WTC11 (cell line): ENCODE measurements around the gene GDPGP1. TPM values are rescaled to one million over a fixed set of nuclear protein-coding genes. Genes with fewer than 3 reads are reported as not detected.

Source experiments
- ATAC-seq: fragments of 200-7000 bp; cut with Tn5 transposase; 2 replicates; pipeline ENCODE4 v1.10.0; 2021; ENCODE audit warnings: mild to moderate bottlenecking, moderate library complexity
- CTCF ChIA-PET: fragments of 300-600 bp; sonication (Branson Sonifier 250); formaldehyde crosslinking; loops from one replicate; lab custom pipeline; 2021; ENCODE audit warnings: antibody characterized with exemption; lab: Charles Lee
- POLR2A ChIA-PET: fragments of 350-600 bp; sonication (Branson Sonifier 250); formaldehyde crosslinking; loops from one replicate; lab custom pipeline; 2021; ENCODE audit warnings: antibody characterized with exemption; lab: Charles Lee
- DNase-seq: peaks from one replicate; pipeline ENCODE4 v3.0.0; 2021; ENCODE audit warnings: low spot score
- H3K27ac Mint-ChIP-seq: 2 replicates; pipeline ENCODE4 v1.8.0; 2021; ENCODE audit warnings: mixed read lengths
- H3K27me3 Mint-ChIP-seq: 2 replicates; pipeline ENCODE4 v1.8.0; 2021; ENCODE audit warnings: low read depth, mild to moderate bottlenecking, moderate library complexity, mixed read lengths
- H3K36me3 Mint-ChIP-seq: 2 replicates; pipeline ENCODE4 v1.8.0; 2021; ENCODE audit warnings: mixed read lengths
- H3K4me1 Mint-ChIP-seq: 2 replicates; pipeline ENCODE4 v1.8.0; 2022; ENCODE audit warnings: mixed read lengths
- H3K4me3 Mint-ChIP-seq: 2 replicates; pipeline ENCODE4 v1.8.0; 2021; ENCODE audit warnings: mild to moderate bottlenecking, moderate library complexity, mixed read lengths
- H3K9me3 Mint-ChIP-seq: 2 replicates; pipeline ENCODE4 v1.8.0; 2021; ENCODE audit warnings: mixed read lengths
- AR ChIP-seq: fragments of 250-450 bp; sonication (Bioruptor Pico); IDR thresholded peaks from 2 replicates; pipeline ENCODE4 v1.9.0; 2021; ENCODE audit warnings: mild to moderate bottlenecking
- ARID4B ChIP-seq: sonication (generic); formaldehyde crosslinking; IDR thresholded peaks from 2 replicates; pipeline ENCODE4 v1.8.0; 2023; ENCODE audit warnings: missing genetic modification reagents, mild to moderate bottlenecking, borderline replicate concordance
- ATF1 ChIP-seq: sonication (generic); formaldehyde crosslinking; IDR thresholded peaks from 2 replicates; pipeline ENCODE4 v1.8.1; 2023; ENCODE audit warnings: mild to moderate bottlenecking, moderate library complexity, missing genetic modification reagents
- EMX1 ChIP-seq: fragments of 250-450 bp; sonication (Bioruptor Pico); IDR thresholded peaks from 2 replicates; pipeline ENCODE4 v1.8.0; 2021; ENCODE audit warnings: mild to moderate bottlenecking
- ESRRA ChIP-seq: sonication (generic); formaldehyde crosslinking; IDR thresholded peaks from 2 replicates; pipeline ENCODE4 v1.8.1; 2022; ENCODE audit warnings: mild to moderate bottlenecking, missing genetic modification reagents, borderline replicate concordance
- GABPB1 ChIP-seq: sonication (generic); formaldehyde crosslinking; IDR thresholded peaks from 2 replicates; pipeline ENCODE4 v1.8.1; 2023; ENCODE audit warnings: mild to moderate bottlenecking, missing genetic modification reagents
- GRHL2 ChIP-seq: fragments of 250-450 bp; sonication (Bioruptor Pico); IDR thresholded peaks from 2 replicates; pipeline ENCODE4 v1.8.0; 2022; ENCODE audit warnings: mild to moderate bottlenecking, moderate library complexity; ENCODE audit not compliant: insufficient replicate concordance, severe bottlenecking
- HMGA2 ChIP-seq: fragments of 250-450 bp; sonication (Bioruptor Pico); IDR thresholded peaks from 2 replicates; pipeline ENCODE4 v1.4.0; 2021; ENCODE audit warnings: mild to moderate bottlenecking, moderate library complexity
- KAT7 ChIP-seq: sonication (generic); formaldehyde crosslinking; IDR thresholded peaks from 2 replicates; pipeline ENCODE4 v1.8.1; 2023; ENCODE audit warnings: missing genetic modification reagents, mild to moderate bottlenecking, borderline replicate concordance
- MYBL2 ChIP-seq: sonication (generic); formaldehyde crosslinking; IDR thresholded peaks from 2 replicates; pipeline ENCODE4 v1.8.1; 2023; ENCODE audit warnings: mild to moderate bottlenecking, moderate library complexity, missing genetic modification reagents
- NFE2L1 ChIP-seq: sonication (generic); formaldehyde crosslinking; IDR thresholded peaks from 2 replicates; pipeline ENCODE4 v1.8.1; 2023; ENCODE audit warnings: missing genetic modification reagents
- OVOL2 ChIP-seq: fragments of 250-450 bp; sonication (Bioruptor Pico); IDR thresholded peaks from 2 replicates; pipeline ENCODE4 v1.9.0; 2021; ENCODE audit warnings: mild to moderate bottlenecking, borderline replicate concordance
- RELA ChIP-seq: sonication (generic); formaldehyde crosslinking; IDR thresholded peaks from 2 replicates; pipeline ENCODE4 v1.8.1; 2022; ENCODE audit warnings: missing genetic modification reagents, mild to moderate bottlenecking, borderline replicate concordance
- STAT6 ChIP-seq: sonication (generic); formaldehyde crosslinking; conservative IDR thresholded peaks from 2 replicates; pipeline ENCODE4 v1.8.1; 2023; ENCODE audit warnings: mild to moderate bottlenecking, low read depth, missing genetic modification reagents, moderate library complexity
- TCF7 ChIP-seq: sonication (generic); formaldehyde crosslinking; IDR thresholded peaks from 2 replicates; pipeline ENCODE4 v1.8.0; 2022; ENCODE audit warnings: mild to moderate bottlenecking, low read depth, missing genetic modification reagents, moderate library complexity
- TEAD1 ChIP-seq: sonication (generic); formaldehyde crosslinking; IDR thresholded peaks from 2 replicates; pipeline ENCODE4 v1.8.0; 2022; ENCODE audit warnings: mild to moderate bottlenecking, missing genetic modification reagents
- TP53 ChIP-seq: sonication (generic); formaldehyde crosslinking; IDR thresholded peaks from 2 replicates; pipeline ENCODE4 v1.8.1; 2023; ENCODE audit warnings: mild to moderate bottlenecking, missing genetic modification reagents
- USF2 ChIP-seq: sonication (generic); formaldehyde crosslinking; IDR thresholded peaks from 2 replicates; pipeline ENCODE4 v1.8.1; 2023; ENCODE audit warnings: mild to moderate bottlenecking, missing genetic modification reagents, moderate library complexity
- ZBTB21 ChIP-seq: sonication (generic); formaldehyde crosslinking; IDR thresholded peaks from 2 replicates; pipeline ENCODE4 v1.8.1; 2023; ENCODE audit warnings: mild to moderate bottlenecking, missing genetic modification reagents, borderline replicate concordance
- ZBTB43 ChIP-seq: sonication (generic); formaldehyde crosslinking; IDR thresholded peaks from 2 replicates; pipeline ENCODE4 v1.8.1; 2023; ENCODE audit warnings: mild to moderate bottlenecking, missing genetic modification reagents
- ZNF121 ChIP-seq: sonication (generic); formaldehyde crosslinking; IDR thresholded peaks from 2 replicates; pipeline ENCODE4 v1.8.0; 2023; ENCODE audit warnings: missing genetic modification reagents
- ZNF423 ChIP-seq: fragments of 250-450 bp; sonication (Bioruptor Pico); IDR thresholded peaks from 2 replicates; pipeline ENCODE4 v2.1.2; 2022; ENCODE audit warnings: mild to moderate bottlenecking, moderate library complexity
- ZNF512 ChIP-seq: sonication (generic); formaldehyde crosslinking; IDR thresholded peaks from 2 replicates; pipeline ENCODE4 v1.8.1; 2022; ENCODE audit warnings: missing genetic modification reagents, borderline replicate concordance
- total RNA-seq: library from RNA; stranded (reverse); gene quantifications from 3 replicates; pipeline ENCODE4 v1.2.3, GENCODE V29; 2021

The GDPGP1 gene
- total RNA-seq, 1 experiment from 2014 or later: 2.6 TPM

- TF ChIP-seq KAT7 (CRISPR knock-in tag) (no peak), HMGA2 (no peak), USF2 (0 out of 2 replicates have a peak, but pooled peaks have one; percentile 14), GRHL2 (CRISPR knock-in tag) (no peak), RELA (CRISPR knock-in tag) (no peak), TEAD1 (no peak; the same call in 1 of the 2 replicates), ESRRA (CRISPR knock-in tag) (no peak), ZBTB21 (peak; percentile 27; the same call in 1 of the 2 replicates), ATF1 (CRISPR knock-in tag) (no peak), TP53 (CRISPR knock-in tag) (no peak), ZBTB43 (CRISPR knock-in tag) (no peak)
- TF ChIP-seq, all 79 proteins: peak for 8
Observed at GRCh38 chr15:90233387-90234095, 468 bp upstream of the GDPGP1 start, which contains the start of gene CIB1 (continued).

GRCh38 chr15:90239371-90239770, 5.4 kb downstream of the GDPGP1 start:
- no peaks in the 10 kb centered on the region for H3K9me3 Mint-ChIP-seq
- H3K27ac Mint-ChIP-seq: no peak overlapping the region
- H3K4me3 Mint-ChIP-seq: no peak overlapping the region
- DNase-seq: no peak
- CTCF ChIA-PET: interaction anchor here (0.6 kb wide), 1 partner anchor 54 kb away, joined by 3 read pairs; no protein-coding TSS in a partner anchor
- no peak for ATAC-seq
- H3K4me1 Mint-ChIP-seq: peaks cover 8% of the 10 kb centered on the region
- H3K36me3 Mint-ChIP-seq: peaks cover 10% of the 10 kb centered on the region; the same call in 1 of the 2 replicates
- no peaks in the 10 kb centered on the region for H3K27me3 Mint-ChIP-seq
- POLR2A ChIA-PET: no interaction called here
- no peak for TF ChIP-seq AR (CRISPR knock-in tag)
- TF ChIP-seq STAT6 (CRISPR knock-in tag): no peak
- no peak for TF ChIP-seq NFE2L1
- no peak for TF ChIP-seq TCF7 (CRISPR knock-in tag)
- TF ChIP-seq ZNF423 (CRISPR knock-in tag): no peak
- no peak for TF ChIP-seq ZNF512 (CRISPR knock-in tag)
- no peak for TF ChIP-seq OVOL2
- TF ChIP-seq GABPB1 (CRISPR knock-in tag): no peak
- TF ChIP-seq MYBL2 (CRISPR knock-in tag): no peak
- TF ChIP-seq ZNF121 (CRISPR knock-in tag): no peak
- no peak for TF ChIP-seq ARID4B (CRISPR knock-in tag)
- no peak for TF ChIP-seq EMX1 (CRISPR knock-in tag)
